ENCODE measurements around the gene RNU5D-1. TPM values are rescaled to one million over a fixed set of nuclear protein-coding genes. Genes with fewer than 3 reads are reported as not detected.
A peak's percentile ranks its signal among the peaks of the same experiment; 100 is the strongest.

The RNU5D-1 gene
- total and polyA plus RNA-seq, 2 of the 13 experiments (the other 11 are each of a cell fraction or from before 2014, with no cell fraction given) = 165 TPM; not detected in 1

DNA sequence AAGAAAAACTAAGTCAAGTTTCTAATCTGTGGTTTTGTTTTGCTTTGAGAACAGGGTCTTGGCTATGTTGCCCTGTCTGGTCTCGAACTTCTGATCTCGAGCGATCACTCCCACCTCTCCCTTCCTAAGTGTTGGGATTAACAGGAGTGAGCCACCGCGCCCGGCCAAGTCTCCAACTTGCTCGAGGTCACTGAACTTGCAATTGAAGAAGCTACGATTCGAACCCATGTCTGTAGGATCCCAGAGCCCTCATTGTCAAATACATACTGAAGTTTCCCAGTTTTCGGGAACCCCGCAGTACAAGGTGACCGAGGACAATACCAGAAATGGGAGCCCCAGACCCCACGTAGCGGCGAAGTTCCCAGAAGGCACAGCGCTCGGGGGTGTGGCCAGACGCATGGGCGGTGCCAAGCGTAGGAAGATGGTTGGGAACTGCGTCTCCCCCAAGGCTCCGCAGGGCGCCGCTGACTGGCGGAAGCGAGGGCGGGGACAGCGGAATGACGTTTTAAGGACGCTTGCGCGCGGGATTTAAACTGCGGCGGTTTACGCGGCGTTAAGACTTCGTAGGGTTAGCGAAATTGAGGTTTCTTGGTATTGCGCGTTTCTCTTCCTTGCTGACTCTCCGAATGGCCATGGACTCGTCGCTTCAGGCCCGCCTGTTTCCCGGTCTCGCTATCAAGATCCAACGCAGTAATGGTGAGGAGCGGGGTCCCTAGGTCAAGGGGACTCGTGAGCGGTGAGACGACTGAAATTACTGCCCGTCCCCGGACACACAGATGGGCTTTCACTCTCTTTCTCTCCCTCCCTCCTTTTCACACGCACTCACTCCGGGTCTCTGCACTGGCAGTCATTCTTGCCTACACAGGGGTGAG is 8.6 kb upstream of the RNU5D-1 start, which contains the start of gene KIF2C (continued):
- TF ChIP-seq ZNF124 (CRISPR knock-in tag; IDR thresholded peaks at IDR 0.05) = 0 out of 2 replicates have a peak, but pooled peaks have one; percentile 62
- no peak; the same call in 1 of the 2 replicates for TF ChIP-seq ARNTL (CRISPR knock-in tag; IDR thresholded peaks at IDR 0.05)
- no peak for TF ChIP-seq ZNF260 (CRISPR knock-in tag; IDR thresholded peaks at IDR 0.05; ENCODE audit: borderline replicate concordance, low read depth)
- no peak for TF ChIP-seq ZNF496 (CRISPR knock-in tag; IDR thresholded peaks at IDR 0.05; ENCODE audit: insufficient replicate concordance)
- TF ChIP-seq NKX3-1 (CRISPR knock-in tag; IDR thresholded peaks at IDR 0.05) = 0 out of 2 replicates have a peak, but pooled peaks have one; percentile 42
- TF ChIP-seq EZH2 (conservative IDR thresholded peaks at IDR 0.05; ENCODE audit: low read depth, low read length) = no peak
- no peak for TF ChIP-seq JUN (CRISPR knock-in tag; IDR thresholded peaks at IDR 0.05)
- TF ChIP-seq, protein P1, sequence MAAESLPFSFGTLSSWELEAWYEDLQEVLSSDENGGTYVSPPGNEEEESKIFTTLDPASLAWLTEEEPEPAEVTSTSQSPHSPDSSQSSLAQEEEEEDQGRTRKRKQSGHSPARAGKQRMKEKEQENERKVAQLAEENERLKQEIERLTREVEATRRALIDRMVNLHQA (CRISPR knock-in tag; IDR thresholded peaks at IDR 0.05) = no peak
- no peak for TF ChIP-seq JARID2 (CRISPR knock-in tag; IDR thresholded peaks at IDR 0.05; ENCODE audit: insufficient replicate concordance)
- 0 out of 2 replicates have a peak, but pooled peaks have one; percentile 29 for TF ChIP-seq ZNF564 (CRISPR knock-in tag; IDR thresholded peaks at IDR 0.05)
- TF ChIP-seq NRL (CRISPR knock-in tag; IDR thresholded peaks at IDR 0.05; ENCODE audit: borderline replicate concordance) = peak; percentile 77; the same call in 1 of the 2 replicates
- TF ChIP-seq NFYB (CRISPR knock-in tag; IDR thresholded peaks at IDR 0.05) = peak; percentile 73
- TF ChIP-seq ZBTB1 (CRISPR knock-in tag; IDR thresholded peaks at IDR 0.05; ENCODE audit: borderline replicate concordance) = no peak
- TF ChIP-seq ZNF792 (CRISPR knock-in tag; IDR thresholded peaks at IDR 0.05) = no peak
- TF ChIP-seq, protein P2, sequence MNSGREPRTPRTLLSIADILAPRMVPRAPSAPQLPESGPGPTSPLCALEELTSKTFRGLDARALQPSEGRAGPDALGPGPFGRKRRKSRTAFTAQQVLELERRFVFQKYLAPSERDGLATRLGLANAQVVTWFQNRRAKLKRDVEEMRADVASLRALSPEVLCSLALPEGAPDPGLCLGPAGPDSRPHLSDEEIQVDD (CRISPR knock-in tag; IDR thresholded peaks at IDR 0.05; ENCODE audit: borderline replicate concordance) = no peak
- TF ChIP-seq ZFP62 (CRISPR knock-in tag; IDR thresholded peaks at IDR 0.05) = no peak
- TF ChIP-seq, protein P3, sequence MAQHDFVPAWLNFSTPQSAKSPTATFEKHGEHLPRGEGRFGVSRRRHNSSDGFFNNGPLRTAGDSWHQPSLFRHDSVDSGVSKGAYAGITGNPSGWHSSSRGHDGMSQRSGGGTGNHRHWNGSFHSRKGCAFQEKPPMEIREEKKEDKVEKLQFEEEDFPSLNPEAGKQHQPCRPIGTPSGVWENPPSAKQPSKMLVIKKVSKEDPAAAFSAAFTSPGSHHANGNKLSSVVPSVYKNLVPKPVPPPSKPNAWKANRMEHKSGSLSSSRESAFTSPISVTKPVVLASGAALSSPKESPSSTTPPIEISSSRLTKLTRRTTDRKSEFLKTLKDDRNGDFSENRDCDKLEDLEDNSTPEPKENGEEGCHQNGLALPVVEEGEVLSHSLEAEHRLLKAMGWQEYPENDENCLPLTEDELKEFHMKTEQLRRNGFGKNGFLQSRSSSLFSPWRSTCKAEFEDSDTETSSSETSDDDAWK (CRISPR knock-in tag; IDR thresholded peaks at IDR 0.05) = no peak
- no peak for TF ChIP-seq PLRG1 (conservative IDR thresholded peaks at IDR 0.05)
- peak; percentile 61; the same call in 1 of the 2 replicates for TF ChIP-seq KAT7 (CRISPR knock-in tag; IDR thresholded peaks at IDR 0.05; ENCODE audit: borderline replicate concordance)
- TF ChIP-seq, protein P4, sequence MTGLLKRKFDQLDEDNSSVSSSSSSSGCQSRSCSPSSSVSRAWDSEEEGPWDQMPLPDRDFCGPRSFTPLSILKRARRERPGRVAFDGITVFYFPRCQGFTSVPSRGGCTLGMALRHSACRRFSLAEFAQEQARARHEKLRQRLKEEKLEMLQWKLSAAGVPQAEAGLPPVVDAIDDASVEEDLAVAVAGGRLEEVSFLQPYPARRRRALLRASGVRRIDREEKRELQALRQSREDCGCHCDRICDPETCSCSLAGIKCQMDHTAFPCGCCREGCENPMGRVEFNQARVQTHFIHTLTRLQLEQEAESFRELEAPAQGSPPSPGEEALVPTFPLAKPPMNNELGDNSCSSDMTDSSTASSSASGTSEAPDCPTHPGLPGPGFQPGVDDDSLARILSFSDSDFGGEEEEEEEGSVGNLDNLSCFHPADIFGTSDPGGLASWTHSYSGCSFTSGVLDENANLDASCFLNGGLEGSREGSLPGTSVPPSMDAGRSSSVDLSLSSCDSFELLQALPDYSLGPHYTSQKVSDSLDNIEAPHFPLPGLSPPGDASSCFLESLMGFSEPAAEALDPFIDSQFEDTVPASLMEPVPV (CRISPR knock-in tag; IDR thresholded peaks at IDR 0.05) = peak; percentile 96
- TF ChIP-seq, protein P5, sequence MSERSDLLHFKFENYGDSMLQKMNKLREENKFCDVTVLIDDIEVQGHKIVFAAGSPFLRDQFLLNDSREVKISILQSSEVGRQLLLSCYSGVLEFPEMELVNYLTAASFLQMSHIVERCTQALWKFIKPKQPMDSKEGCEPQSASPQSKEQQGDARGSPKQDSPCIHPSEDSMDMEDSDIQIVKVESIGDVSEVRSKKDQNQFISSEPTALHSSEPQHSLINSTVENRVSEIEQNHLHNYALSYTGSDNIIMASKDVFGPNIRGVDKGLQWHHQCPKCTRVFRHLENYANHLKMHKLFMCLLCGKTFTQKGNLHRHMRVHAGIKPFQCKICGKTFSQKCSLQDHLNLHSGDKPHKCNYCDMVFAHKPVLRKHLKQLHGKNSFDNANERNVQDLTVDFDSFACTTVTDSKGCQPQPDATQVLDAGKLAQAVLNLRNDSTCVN (CRISPR knock-in tag; IDR thresholded peaks at IDR 0.05; ENCODE audit: borderline replicate concordance) = 0 out of 2 replicates have a peak, but pooled peaks have one; percentile 50
- TF ChIP-seq, protein P6, sequence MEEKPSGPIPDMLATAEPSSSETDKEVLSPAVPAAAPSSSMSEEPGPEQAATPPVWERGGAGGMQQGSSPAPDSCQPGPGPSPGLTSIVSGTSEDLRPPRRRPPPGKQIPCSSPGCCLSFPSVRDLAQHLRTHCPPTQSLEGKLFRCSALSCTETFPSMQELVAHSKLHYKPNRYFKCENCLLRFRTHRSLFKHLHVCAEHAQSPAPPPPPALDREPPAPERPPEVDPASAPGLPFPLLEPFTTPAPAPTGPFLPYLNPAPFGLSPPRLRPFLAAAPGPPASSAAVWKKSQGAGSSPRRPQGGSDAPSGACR (CRISPR knock-in tag; IDR thresholded peaks at IDR 0.05) = no peak
- no peak; the same call in 1 of the 2 replicates for TF ChIP-seq SAFB2 (CRISPR knock-in tag; IDR thresholded peaks at IDR 0.05; ENCODE audit: borderline replicate concordance, low read depth)
- no peak for TF ChIP-seq ZNF790 (CRISPR knock-in tag; IDR thresholded peaks at IDR 0.05; ENCODE audit: borderline replicate concordance)

Measured in HepG2 (cell line).